ENCODE data around the gene CCL4. TPM values are rescaled to one million over a fixed set of nuclear protein-coding genes. Genes with fewer than 3 reads are reported as not detected.
"Not testable (repeated sequence)": the region's sequence is repeated elsewhere in the genome, so short reads cannot be mapped to it uniquely, and the experiment has no call there.

Gene CCL4
- total RNA-seq, 1 donor from 2014 or later = 0.40 TPM

DNA sequence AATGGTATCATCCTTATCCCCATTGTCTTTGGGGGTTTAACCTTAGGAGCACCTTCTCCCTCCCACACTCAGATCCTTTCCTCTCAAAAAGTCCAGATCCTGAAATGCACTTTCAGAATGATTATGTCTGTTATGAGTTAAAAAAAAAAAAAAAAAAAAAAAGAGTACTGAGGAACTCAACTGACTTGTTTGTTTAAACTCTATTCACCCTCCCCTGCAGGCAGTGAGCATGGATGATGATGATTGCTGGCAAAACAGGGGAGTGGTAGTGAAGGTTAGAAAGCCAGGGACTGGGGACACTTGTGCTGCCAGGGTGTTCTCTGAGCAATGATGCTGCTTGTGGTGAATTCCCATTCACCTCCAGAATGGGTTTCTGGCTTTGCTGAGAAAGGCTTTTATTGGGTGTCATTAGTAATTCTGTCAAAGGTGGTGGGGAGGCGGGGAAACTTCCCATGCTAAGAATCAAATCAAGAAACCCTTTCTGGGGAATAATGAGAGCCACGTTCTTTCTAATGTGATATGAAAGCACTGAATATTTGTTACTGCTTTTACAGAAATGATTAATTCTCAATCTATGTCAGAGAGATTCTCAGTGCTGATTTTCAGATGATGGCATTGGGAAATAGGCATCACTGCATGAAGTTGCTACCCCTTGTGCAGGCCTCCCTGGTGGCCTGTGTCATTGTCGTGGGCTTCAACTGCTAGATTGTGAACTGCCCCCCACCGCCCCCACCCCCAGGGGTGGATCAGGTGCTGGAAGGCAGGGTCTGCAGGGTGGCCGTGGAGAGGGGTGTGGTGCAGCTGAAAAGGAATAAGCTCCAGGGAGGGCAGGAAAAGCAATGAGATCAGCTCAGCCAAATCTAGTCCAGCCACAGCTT lies 14.1 kb downstream of the CCL4 start:
- H3K4me3 ChIP-seq (ENCODE audit: low read depth, low read length) = no peak overlapping the region
- TF ChIP-seq CTCF (conservative IDR thresholded peaks at IDR 0.05; ENCODE audit: low read depth, low read length) = no peak
- DNase-seq (ENCODE audit: low read depth) = no peak

GRCh38 chr17:36118477-36119353 lies 15.1 kb downstream of the CCL4 start:
- TF ChIP-seq CTCF (conservative IDR thresholded peaks at IDR 0.05; ENCODE audit: low read depth, low read length) = no peak
- no peak for DNase-seq (ENCODE audit: low read depth)
- no peak overlapping the region for H3K4me3 ChIP-seq (ENCODE audit: low read depth, low read length)

GRCh38 chr17:36120221-36120620 lies 16.6 kb downstream of the CCL4 start:
- TF ChIP-seq CTCF (conservative IDR thresholded peaks at IDR 0.05; ENCODE audit: low read depth, low read length) = no peak
- H3K4me3 ChIP-seq (ENCODE audit: low read depth, low read length) = no peak overlapping the region
- no peak for DNase-seq (ENCODE audit: low read depth)

DNA sequence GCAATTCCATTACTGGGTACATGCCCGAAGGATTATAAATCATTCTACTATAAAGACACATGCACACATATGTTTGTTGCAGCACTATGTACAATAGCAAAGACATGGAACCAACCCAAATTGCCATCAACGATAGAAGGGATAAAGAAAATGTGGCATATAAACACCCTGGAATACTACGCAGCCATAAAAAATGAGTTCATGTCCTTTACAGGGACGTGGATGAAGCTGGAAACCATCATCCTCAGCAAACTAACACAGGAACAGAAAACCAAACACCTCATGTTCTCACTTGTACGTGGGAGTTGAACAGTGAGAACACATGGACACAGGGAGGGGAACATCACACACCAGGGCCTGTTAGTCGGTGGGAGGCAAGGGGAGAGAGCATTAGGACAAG lies 17.5 kb downstream of the CCL4 start:
- H3K4me3 ChIP-seq (ENCODE audit: low read depth, low read length); DNase-seq (ENCODE audit: low read depth): not testable (repeated sequence)

GRCh38 chr17:36123431-36123830 lies 19.8 kb downstream of the CCL4 start:
- H3K4me3 ChIP-seq (ENCODE audit: low read depth, low read length) = no peak overlapping the region
- no peak for DNase-seq (ENCODE audit: low read depth)
- TF ChIP-seq CTCF (conservative IDR thresholded peaks at IDR 0.05; ENCODE audit: low read depth, low read length) = no peak

- no peak for TF ChIP-seq CTCF (conservative IDR thresholded peaks at IDR 0.05; ENCODE audit: low read depth, low read length)
- H3K4me3 ChIP-seq (ENCODE audit: low read depth, low read length) = no peak overlapping the region
- no peak for DNase-seq (ENCODE audit: low read depth)
These were observed 21.5 kb downstream of the CCL4 start for GRCh38 chr17:36124879-36125824.

Data from epithelial cell of proximal tubule (primary cell).